IMR-90 (cell line): ENCODE measurements around the gene LFNG. TPM values are rescaled to one million over a fixed set of nuclear protein-coding genes. Genes with fewer than 3 reads are reported as not detected.

ENCODE experiments used
- ATAC-seq: fragments of 200-7000 bp; cut with Tn5 transposase; 2 replicates; pipeline ENCODE4 v1.9.1; 2020; ENCODE audit warnings: low read depth, mild to moderate bottlenecking, moderate library complexity
- BruUV-seq: library from RNA; stranded (reverse); fragments of 400-500 nt; replicated peaks from 2 replicates; lab custom pipeline; 2021; lab: Mats Ljungman, UMichigan
- CTCF ChIA-PET: fragments of 300-600 bp; formaldehyde crosslinking; extraction: SDS; loops from one replicate; lab custom pipeline; 2021; ENCODE audit warnings: antibody characterized with exemption; lab: Yijun Ruan, JAX
- POLR2A ChIA-PET: fragments of 300-600 bp; sonication (Branson Sonifier 250); formaldehyde crosslinking; loops from one replicate; lab custom pipeline; 2022; ENCODE audit warnings: antibody characterized with exemption; ENCODE audit not compliant: unreplicated experiment; lab: Charles Lee
- DNase-seq: peaks from one replicate; pipeline ENCODE4 v3.0.0; 2013
- H2AFZ ChIP-seq: replicated peaks from 2 replicates; pipeline ENCODE3; 2013; ENCODE audit warnings: low read length, mild to moderate bottlenecking; ENCODE audit not compliant: poor library complexity
- H2AK5ac ChIP-seq: 2 replicates; pipeline ENCODE4 v1.6.1; 2013; ENCODE audit warnings: low read depth, low read length, inconsistent platforms
- H2AK9ac ChIP-seq: replicated peaks from 2 replicates; pipeline ENCODE3; 2013; ENCODE audit warnings: mild to moderate bottlenecking, low read depth, low read length, moderate library complexity; ENCODE audit not compliant: poor library complexity
- H2BK120ac ChIP-seq: 2 replicates; pipeline ENCODE4 v1.6.1; 2013; ENCODE audit warnings: low read depth, low read length, inconsistent platforms
- H2BK15ac ChIP-seq: 3 replicates; pipeline ENCODE4 v1.6.1; 2013; ENCODE audit warnings: low read depth, low read length, inconsistent platforms
- H2BK20ac ChIP-seq: 2 replicates; pipeline ENCODE4 v1.6.1; 2013; ENCODE audit warnings: low read depth, mild to moderate bottlenecking, inconsistent platforms, low read length, moderate library complexity
- H2BK5ac ChIP-seq: 2 replicates; pipeline ENCODE4 v1.6.1; 2013; ENCODE audit warnings: mild to moderate bottlenecking, low read depth, low read length, inconsistent platforms; ENCODE audit not compliant: poor library complexity, severe bottlenecking
- H3K14ac ChIP-seq: replicated peaks from 2 replicates; pipeline ENCODE4 v1.6.1; 2013; ENCODE audit warnings: low read depth, low read length, inconsistent platforms
- H3K18ac ChIP-seq: 2 replicates; pipeline ENCODE4 v1.6.1; 2013; ENCODE audit warnings: low read depth, low read length, control low read depth
- H3K23ac ChIP-seq: 2 replicates; pipeline ENCODE4 v1.6.1; 2013; ENCODE audit warnings: low read depth, low read length, inconsistent platforms
- H3K27ac ChIP-seq: 2 replicates; pipeline ENCODE4 v1.5.1; 2013; ENCODE audit warnings: mild to moderate bottlenecking, control low read depth, low read length; ENCODE audit not compliant: insufficient read depth
- H3K27me3 ChIP-seq: 2 replicates; pipeline ENCODE4 v1.6.1; 2013; ENCODE audit warnings: low read length; ENCODE audit not compliant: control insufficient read depth, insufficient read depth
- H3K36me3 ChIP-seq: 2 replicates; pipeline ENCODE4 v1.6.1; 2013; ENCODE audit warnings: low read length, mixed read lengths; ENCODE audit not compliant: control insufficient read depth, insufficient read depth
- H3K4ac ChIP-seq: 2 replicates; pipeline ENCODE4 v1.6.1; 2013; ENCODE audit warnings: low read depth, low read length, inconsistent platforms
- H3K4me1 ChIP-seq: 2 replicates; pipeline ENCODE4 v1.6.1; 2013; ENCODE audit warnings: low read length, mixed read lengths; ENCODE audit not compliant: control insufficient read depth, insufficient read depth
- H3K4me2 ChIP-seq: 2 replicates; pipeline ENCODE4 v1.6.1; 2013; ENCODE audit warnings: low read depth, mild to moderate bottlenecking, control low read depth, low read length, moderate library complexity
- H3K4me3 ChIP-seq: 2 replicates; pipeline ENCODE4 v1.5.1; 2013; ENCODE audit warnings: low read depth, mild to moderate bottlenecking, control low read depth, low read length, moderate library complexity; ENCODE audit not compliant: insufficient read depth
- H3K56ac ChIP-seq: 2 replicates; pipeline ENCODE4 v1.6.1; 2013; ENCODE audit warnings: low read length, inconsistent platforms; ENCODE audit not compliant: insufficient read depth; ENCODE audit errors: extremely low read depth
- H3K79me1 ChIP-seq, 2 experiments: 2 replicates each; pipeline ENCODE4 v1.6.1; 2013; ENCODE audit warnings: low read length in 2 of 2, inconsistent platforms in 1 of 2, low read depth in 1 of 2
- H3K9ac ChIP-seq: 2 replicates; pipeline ENCODE4 v1.6.1; 2013; ENCODE audit warnings: low read depth, low read length, control low read depth
- H3K9me1 ChIP-seq: 2 replicates; pipeline ENCODE4 v1.6.1; 2013; ENCODE audit warnings: low read length, inconsistent platforms; ENCODE audit not compliant: insufficient read depth
- H3K9me3 ChIP-seq: 2 replicates; pipeline ENCODE4 v1.6.1; 2013; ENCODE audit warnings: low read length; ENCODE audit not compliant: control insufficient read depth, insufficient read depth
- H4K20me1 ChIP-seq: 2 replicates; pipeline ENCODE4 v1.6.1; 2013; ENCODE audit warnings: low read length, inconsistent platforms; ENCODE audit not compliant: insufficient read depth
- H4K5ac ChIP-seq: 2 replicates; pipeline ENCODE4 v1.6.1; 2013; ENCODE audit warnings: mild to moderate bottlenecking, low read depth, low read length, control low read depth
- H4K8ac ChIP-seq, 2 experiments: 2 replicates each; pipeline ENCODE4 v1.6.1; 2013; ENCODE audit warnings: low read depth in 2 of 2, low read length in 2 of 2, control low read depth in 1 of 2, inconsistent platforms in 1 of 2
- H4K91ac ChIP-seq: 2 replicates; pipeline ENCODE4 v1.6.1; 2013; ENCODE audit warnings: low read depth, low read length, inconsistent platforms; ENCODE audit not compliant: insufficient read depth
- BHLHE40 ChIP-seq: fragments of 150-350 bp; IDR thresholded peaks from 2 replicates; pipeline ENCODE4 v1.6.1; 2016; ENCODE audit warnings: mild to moderate bottlenecking, low read depth, low read length
- CHD1 ChIP-seq: IDR thresholded peaks from 2 replicates; pipeline ENCODE4 v1.6.1; 2012; ENCODE audit warnings: low read depth, low read length, improper control_type of control experiment
- MAFK ChIP-seq: IDR thresholded peaks from 2 replicates; pipeline ENCODE4 v1.6.1; 2012; ENCODE audit warnings: low read depth, low read length, improper control_type of control experiment
- MAZ ChIP-seq: IDR thresholded peaks from 2 replicates; pipeline ENCODE4 v1.6.1; 2012; ENCODE audit warnings: low read depth, mild to moderate bottlenecking, low read length, improper control_type of control experiment, moderate library complexity, borderline replicate concordance
- MXI1 ChIP-seq: IDR thresholded peaks from 2 replicates; pipeline ENCODE4 v1.6.1; 2012; ENCODE audit warnings: low read depth, mild to moderate bottlenecking, low read length, moderate library complexity, borderline replicate concordance
- POLR2A ChIP-seq: IDR thresholded peaks from 2 replicates; pipeline ENCODE4 v1.6.1; 2012; ENCODE audit warnings: mild to moderate bottlenecking, low read depth, low read length
- RAD21 ChIP-seq: IDR thresholded peaks from 2 replicates; pipeline ENCODE4 v1.6.1; 2012; ENCODE audit warnings: low read length, improper control_type of control experiment
- RFX5 ChIP-seq: IDR thresholded peaks from 2 replicates; pipeline ENCODE4 v1.8.0; 2012; ENCODE audit warnings: low read depth, mild to moderate bottlenecking, low read length, moderate library complexity
- WGBS, 2 experiments: methylation state at CpG; one replicate each; pipeline versions ENCODE4 v1.1.5 to v1.1.7; 2013; ENCODE audit warnings: missing lambda C conversion rate in 2 of 2; ENCODE audit not compliant: insufficient read length in 1 of 2; ENCODE audit errors: extremely low coverage in 2 of 2; 5-methylcytosine and 5-hydroxymethylcytosine counted together
- dilution Hi-C: fragments of 300-500 bp; cut with HindIII; formaldehyde crosslinking; loops from one replicate; pipeline ENCODE4 v1.14.3; 2018; ENCODE audit warnings: low sequenced_read_pairs; ENCODE audit not compliant: unreplicated experiment
- in situ Hi-C: fragments of 300-500 bp; cut with MboI; formaldehyde crosslinking; loops from 3 replicates; pipeline ENCODE4 v1.14.3; 2019; ENCODE audit warnings: low sequenced_read_pairs, inconsistent platforms, mixed read lengths
- intact Hi-C: fragments of 100-400 bp; cut with micrococcal nuclease; formaldehyde crosslinking; loops from 2 replicates; pipeline ENCODE4 v1.10.0; 2022
- polyA plus RNA-seq, 3 experiments: library from polyadenylated mRNA; depleted of rRNA; stranded (reverse); fragments of >200 nt; gene quantifications; 2 replicates each; pipeline ENCODE4 v1.2.3, GENCODE V29; 2012; ENCODE audit warnings: low replicate concordance in 1 of 3
- total RNA-seq: library from RNA; depleted of rRNA; stranded (reverse); fragments of >200 nt; gene quantifications from 2 replicates; pipeline ENCODE4 v1.2.3, GENCODE V29; 2012
- TF ChIP-seq, protein P1 (sequence below): fragments of 150-350 bp; IDR thresholded peaks from 2 replicates; pipeline ENCODE4 v1.6.1; 2017; ENCODE audit warnings: mild to moderate bottlenecking, antibody characterized with exemption, low read length, low read depth
- TF ChIP-seq, protein P2 (sequence below): fragments of 150-350 bp; IDR thresholded peaks from 2 replicates; pipeline ENCODE4 v1.6.1; 2016; ENCODE audit warnings: low read depth, mild to moderate bottlenecking, low read length, moderate library complexity, borderline replicate concordance

The LFNG gene
- total and polyA plus RNA-seq, 2 of the 4 experiments (the other 2 are of a cell fraction), result 1.8 to 5.1 TPM

DNA sequence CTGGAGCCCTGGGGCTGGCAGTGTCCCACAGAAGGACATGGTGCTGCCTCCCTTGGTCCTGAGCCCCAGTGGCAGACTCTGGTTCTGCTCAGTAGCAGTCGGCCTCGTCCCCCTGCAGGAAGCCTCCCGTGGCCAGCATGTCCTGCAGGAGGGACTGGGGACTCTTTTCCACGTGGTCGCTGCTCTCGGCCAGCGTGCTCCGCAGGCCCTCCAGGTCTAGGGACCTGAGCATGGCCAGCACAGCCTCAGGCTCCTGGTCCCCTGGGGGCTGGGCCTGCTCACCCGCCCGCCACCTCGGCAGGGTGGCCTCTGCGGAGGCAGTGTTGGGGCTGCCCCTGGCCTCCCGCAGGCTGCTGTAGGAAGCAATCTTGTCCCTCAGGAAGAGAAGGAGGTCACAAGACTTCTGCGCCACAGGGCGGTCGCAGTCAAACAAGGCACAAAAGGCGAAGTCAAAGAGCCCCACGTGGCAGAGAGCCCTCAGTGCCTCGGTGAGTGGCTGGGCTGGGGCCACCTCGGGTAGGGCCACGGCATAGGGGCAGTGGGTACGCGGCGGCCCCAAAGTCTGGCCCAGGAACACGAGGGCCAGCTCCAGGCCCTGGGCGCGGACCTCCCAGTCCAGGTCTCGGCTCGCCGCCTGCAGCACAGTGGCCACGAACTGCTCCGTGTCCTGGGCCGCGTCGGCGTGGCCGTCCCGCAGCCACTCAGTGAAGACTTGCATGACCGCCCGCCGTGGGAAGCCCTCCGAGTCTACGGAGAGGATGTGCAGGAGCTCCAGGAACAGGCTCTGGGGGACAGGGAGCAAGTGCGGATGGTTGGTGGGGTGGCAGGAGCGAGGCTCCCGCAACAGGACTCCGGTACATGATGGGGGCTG, 18.6 kb downstream of the LFNG start (continued):
- no peak for TF ChIP-seq BHLHE40

DNA sequence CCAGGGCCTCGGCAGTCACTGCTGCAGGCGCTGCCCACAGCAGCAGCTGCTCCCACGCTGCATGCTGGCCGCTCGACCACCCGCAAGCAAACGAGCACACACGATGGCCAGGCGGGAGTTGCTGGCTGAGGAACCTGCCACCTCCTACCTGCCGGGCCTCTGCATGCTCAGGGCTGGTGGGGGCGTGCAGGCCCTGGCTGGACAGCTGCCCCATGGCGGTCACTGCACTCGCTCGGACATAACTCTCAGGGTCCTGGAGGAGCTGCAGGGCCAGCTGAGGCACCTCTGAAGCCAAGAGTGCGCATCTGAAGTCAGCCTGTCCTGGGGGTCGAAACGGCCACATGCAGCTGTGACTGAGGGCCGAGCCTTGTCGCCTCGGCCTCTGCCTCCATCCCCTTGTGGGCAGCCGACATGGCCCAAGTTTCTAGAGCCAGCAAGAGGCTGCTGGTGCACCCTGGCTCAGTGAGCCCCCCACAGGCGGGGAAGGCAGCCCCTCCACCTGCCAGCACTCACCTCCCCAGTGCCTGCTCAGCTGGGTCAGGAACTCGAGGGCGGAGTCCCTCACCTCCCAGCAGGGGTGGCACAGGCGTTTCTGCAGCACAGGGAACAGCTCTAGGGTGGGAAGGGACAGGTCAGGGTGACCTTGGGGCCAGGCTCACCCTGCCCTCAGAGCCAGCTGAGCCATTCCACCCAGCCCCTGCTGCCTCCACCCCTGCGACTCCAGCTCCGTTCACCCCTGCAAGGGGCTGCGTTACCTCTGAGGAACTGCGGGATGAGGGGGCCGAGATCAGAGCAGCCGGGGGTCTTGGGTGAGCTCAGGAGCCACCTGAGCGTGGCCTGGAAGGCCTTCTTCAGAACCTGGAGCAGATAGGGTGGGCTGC, 19.7 kb downstream of the LFNG start:
- CTCF ChIA-PET, result no interaction called here
- TF ChIP-seq MAFK (no peak), RFX5 (no peak), CHD1 (no peak), MAZ (no peak), POLR2A (no peak), MXI1 (no peak), RAD21 (no peak)
- TF ChIP-seq, protein P1, sequence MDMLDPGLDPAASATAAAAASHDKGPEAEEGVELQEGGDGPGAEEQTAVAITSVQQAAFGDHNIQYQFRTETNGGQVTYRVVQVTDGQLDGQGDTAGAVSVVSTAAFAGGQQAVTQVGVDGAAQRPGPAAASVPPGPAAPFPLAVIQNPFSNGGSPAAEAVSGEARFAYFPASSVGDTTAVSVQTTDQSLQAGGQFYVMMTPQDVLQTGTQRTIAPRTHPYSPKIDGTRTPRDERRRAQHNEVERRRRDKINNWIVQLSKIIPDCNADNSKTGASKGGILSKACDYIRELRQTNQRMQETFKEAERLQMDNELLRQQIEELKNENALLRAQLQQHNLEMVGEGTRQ, result no peak
- TF ChIP-seq, protein P2, sequence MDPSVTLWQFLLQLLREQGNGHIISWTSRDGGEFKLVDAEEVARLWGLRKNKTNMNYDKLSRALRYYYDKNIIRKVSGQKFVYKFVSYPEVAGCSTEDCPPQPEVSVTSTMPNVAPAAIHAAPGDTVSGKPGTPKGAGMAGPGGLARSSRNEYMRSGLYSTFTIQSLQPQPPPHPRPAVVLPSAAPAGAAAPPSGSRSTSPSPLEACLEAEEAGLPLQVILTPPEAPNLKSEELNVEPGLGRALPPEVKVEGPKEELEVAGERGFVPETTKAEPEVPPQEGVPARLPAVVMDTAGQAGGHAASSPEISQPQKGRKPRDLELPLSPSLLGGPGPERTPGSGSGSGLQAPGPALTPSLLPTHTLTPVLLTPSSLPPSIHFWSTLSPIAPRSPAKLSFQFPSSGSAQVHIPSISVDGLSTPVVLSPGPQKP, result no peak

More for the DNA sequence above, 19.7 kb downstream of the LFNG start:
- Histone ChIP-seq H3K18ac (no peak overlapping the region), H3K36me3 (peaks cover 44% of the 10 kb centered on the region; the same call in 1 of the 2 replicates), H3K4me3 (no peak overlapping the region), H4K8ac (no peak overlapping the region), H3K27ac (no peak overlapping the region), H3K56ac (no peak overlapping the region), H2AK5ac (no peak overlapping the region), H2BK120ac (no peak overlapping the region), H4K91ac (no peak overlapping the region), H3K9me1 (no peaks in the 10 kb centered on the region), H4K20me1 (no peaks in the 10 kb centered on the region), H3K14ac (no peak overlapping the region), H3K23ac (no peak overlapping the region), H3K4me2 (no peak overlapping the region), H3K4me1 (no peaks in the 10 kb centered on the region), H2BK20ac (no peak overlapping the region), H3K9ac (no peak overlapping the region), H3K79me1 (no peaks in the 10 kb centered on the region), H4K5ac (no peak overlapping the region), H2BK15ac (no peak overlapping the region), H2AK9ac (no peak overlapping the region), H3K27me3 (no peaks in the 10 kb centered on the region), H2BK5ac (no peak overlapping the region), H3K4ac (no peak overlapping the region), H3K9me3 (no peaks in the 10 kb centered on the region), H2AFZ (no peak overlapping the region)
- intact Hi-C loops (no loop called here), in situ Hi-C loops (no loop called here), dilution Hi-C loops (no loop called here)
- no TSS peak for BruUV-seq
- POLR2A ChIA-PET, result no interaction called here
- no peak for ATAC-seq
- DNase-seq, result no peak
- WGBS, 2 experiments, result 94% methylated on average over 18 of the region's 32 CpGs; no CpG with 5 or more reads in 1 of the 2 experiments
